Activated CD8-positive, alpha-beta memory T cell treated with anti-CD3 and anti-CD28 coated beads for 36 hours (primary cell): ENCODE results near the gene STRBP. TPM values are rescaled to one million over a fixed set of nuclear protein-coding genes. Genes with fewer than 3 reads are reported as not detected.

ENCODE experiments used
- CTCF ChIA-PET: fragments of 350-600 bp; sonication (Branson Sonifier 250); formaldehyde crosslinking; loops from one replicate; lab custom pipeline; 2021; ENCODE audit warnings: antibody characterized with exemption; lab: Charles Lee
- POLR2A ChIA-PET: fragments of 350-600 bp; sonication (Branson Sonifier 250); formaldehyde crosslinking; loops from one replicate; lab custom pipeline; 2021; ENCODE audit warnings: antibody characterized with exemption; lab: Charles Lee
- total RNA-seq, 2 experiments: library from RNA; stranded (reverse); gene quantifications; one replicate each; pipeline ENCODE4 v1.2.3, GENCODE V29; 2021

Gene STRBP
- total RNA-seq, 2 experiments from 2014 or later = 42.2 to 44.2 TPM

GRCh38 chr9:123120131-123120530 lies 148.3 kb downstream of the STRBP start:
- ChIA-PET POLR2A (no interaction called here), CTCF (no interaction called here)

- ChIA-PET POLR2A (no interaction called here), CTCF (interaction anchor here (0.7 kb wide), 1 partner anchor 120 kb away, joined by 3 read pairs; no protein-coding TSS in a partner anchor)
Observed at GRCh38 chr9:123119566-123119965, 148.8 kb downstream of the STRBP start.

GRCh38 chr9:123116036-123116435 lies 152.3 kb downstream of the STRBP start:
- POLR2A ChIA-PET = no interaction called here
- CTCF ChIA-PET = no interaction called here

- POLR2A ChIA-PET = no interaction called here
- CTCF ChIA-PET = no interaction called here
Observed at GRCh38 chr9:123115146-123115913, 153.1 kb downstream of the STRBP start.

- ChIA-PET POLR2A (no interaction called here), CTCF (interaction anchor here (0.6 kb wide), 1 partner anchor 98 kb away, joined by 3 read pairs; no protein-coding TSS in a partner anchor)
Observed at GRCh38 chr9:123113185-123113584, 155.2 kb downstream of the STRBP start.

GRCh38 chr9:123112015-123112975 lies 156.1 kb downstream of the STRBP start:
- ChIA-PET POLR2A (no interaction called here), CTCF (interaction anchor here (0.6 kb wide), 2 partner anchors 97 to 171 kb away, joined by 3 read pairs; no protein-coding TSS in a partner anchor)

GRCh38 chr9:123111427-123112014 lies 156.9 kb downstream of the STRBP start:
- ChIA-PET POLR2A (no interaction called here), CTCF (interaction anchor here (0.6 kb wide), 2 partner anchors 172 to 1130 kb away, joined by 3 read pairs; no protein-coding TSS in a partner anchor)

- ChIA-PET CTCF (no interaction called here), POLR2A (no interaction called here)
Observed at GRCh38 chr9:123109540-123110279, 158.7 kb downstream of the STRBP start.

- CTCF ChIA-PET = no interaction called here
Observed at GRCh38 chr9:123108976-123109375, 159.4 kb downstream of the STRBP start.

GRCh38 chr9:123107639-123108285 lies 160.6 kb downstream of the STRBP start:
- CTCF ChIA-PET = no interaction called here
- POLR2A ChIA-PET = interaction anchor here (0.8 kb wide), 1 partner anchor 14 kb away, joined by 3 read pairs; no protein-coding TSS in a partner anchor

More at GRCh38 chr9:123108976-123109375, 159.4 kb downstream of the STRBP start:
- POLR2A ChIA-PET = no interaction called here

- ChIA-PET POLR2A (no interaction called here), CTCF (no interaction called here)
Observed at GRCh38 chr9:123105490-123105889, 162.9 kb downstream of the STRBP start.

- ChIA-PET CTCF (interaction anchor here (0.7 kb wide), 1 partner anchor 146 kb away, joined by 3 read pairs; no protein-coding TSS in a partner anchor), POLR2A (no interaction called here)
Observed at GRCh38 chr9:123104807-123105206, 163.6 kb downstream of the STRBP start.

- CTCF ChIA-PET = interaction anchor here (0.6 to 2.2 kb wide), 2 partner anchors 146 to 247 kb away, joined by 3 to 11 read pairs; no protein-coding TSS in a partner anchor
- POLR2A ChIA-PET = no interaction called here
Observed at GRCh38 chr9:123102375-123103113, 165.8 kb downstream of the STRBP start.

GRCh38 chr9:123099548-123099947 lies 168.8 kb downstream of the STRBP start:
- ChIA-PET CTCF (no interaction called here), POLR2A (interaction anchor here (0.7 kb wide), 2 partner anchors 12 to 135 kb away, joined by 3 to 5 read pairs; no protein-coding TSS in a partner anchor)

- CTCF ChIA-PET = no interaction called here
- POLR2A ChIA-PET = no interaction called here
Observed at GRCh38 chr9:123099042-123099441, 169.3 kb downstream of the STRBP start.

- CTCF ChIA-PET = no interaction called here
- POLR2A ChIA-PET = no interaction called here
Observed at GRCh38 chr9:123098096-123098459, 170.3 kb downstream of the STRBP start.

GRCh38 chr9:123097430-123098095 lies 170.8 kb downstream of the STRBP start:
- ChIA-PET CTCF (no interaction called here), POLR2A (no interaction called here)
